C4-2B (cell line): ENCODE data around the gene PNRC1.
"Not testable (repeated sequence)": the region's sequence is repeated elsewhere in the genome, so short reads cannot be mapped to it uniquely, and the experiment has no call there.

Experiments
- H3K27ac ChIP-seq: fragments of 450-650 bp; 2 replicates; pipeline ENCODE4 v1.5.1; 2017
- ZFX ChIP-seq: fragments of 450-650 bp; IDR thresholded peaks from 2 replicates; pipeline ENCODE4 v1.6.1; 2017
- TF ChIP-seq, protein P1 (sequence below): fragments of 450-650 bp; conservative IDR thresholded peaks from 2 replicates; pipeline ENCODE4 v1.5.1; 2017; ENCODE audit warnings: mild to moderate bottlenecking

The PNRC1 gene

DNA sequence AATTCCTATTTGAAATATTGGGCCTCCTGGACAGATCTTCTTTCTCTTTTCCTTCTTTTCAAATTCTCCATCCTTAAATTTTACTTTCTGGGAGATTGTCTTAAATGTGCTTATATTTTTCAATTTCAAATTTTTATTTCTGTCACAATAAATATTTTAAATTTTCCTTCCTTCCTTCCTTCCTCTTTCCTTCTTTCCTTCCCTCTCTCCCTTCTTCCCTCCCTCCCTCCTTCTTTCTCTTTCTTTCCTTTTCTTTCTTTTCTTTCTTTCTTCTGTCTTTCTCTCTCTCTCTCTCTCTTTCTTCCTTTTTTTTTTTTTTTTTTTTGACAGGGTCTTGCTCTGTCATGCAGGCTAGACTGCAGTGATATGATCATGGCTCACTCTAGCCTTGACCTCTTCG lies 16.7 kb upstream of the PNRC1 start:
- TF ChIP-seq, protein P1, sequence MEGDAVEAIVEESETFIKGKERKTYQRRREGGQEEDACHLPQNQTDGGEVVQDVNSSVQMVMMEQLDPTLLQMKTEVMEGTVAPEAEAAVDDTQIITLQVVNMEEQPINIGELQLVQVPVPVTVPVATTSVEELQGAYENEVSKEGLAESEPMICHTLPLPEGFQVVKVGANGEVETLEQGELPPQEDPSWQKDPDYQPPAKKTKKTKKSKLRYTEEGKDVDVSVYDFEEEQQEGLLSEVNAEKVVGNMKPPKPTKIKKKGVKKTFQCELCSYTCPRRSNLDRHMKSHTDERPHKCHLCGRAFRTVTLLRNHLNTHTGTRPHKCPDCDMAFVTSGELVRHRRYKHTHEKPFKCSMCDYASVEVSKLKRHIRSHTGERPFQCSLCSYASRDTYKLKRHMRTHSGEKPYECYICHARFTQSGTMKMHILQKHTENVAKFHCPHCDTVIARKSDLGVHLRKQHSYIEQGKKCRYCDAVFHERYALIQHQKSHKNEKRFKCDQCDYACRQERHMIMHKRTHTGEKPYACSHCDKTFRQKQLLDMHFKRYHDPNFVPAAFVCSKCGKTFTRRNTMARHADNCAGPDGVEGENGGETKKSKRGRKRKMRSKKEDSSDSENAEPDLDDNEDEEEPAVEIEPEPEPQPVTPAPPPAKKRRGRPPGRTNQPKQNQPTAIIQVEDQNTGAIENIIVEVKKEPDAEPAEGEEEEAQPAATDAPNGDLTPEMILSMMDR: no peak
- no peak for TF ChIP-seq ZFX
- no peak overlapping the region for H3K27ac ChIP-seq

DNA sequence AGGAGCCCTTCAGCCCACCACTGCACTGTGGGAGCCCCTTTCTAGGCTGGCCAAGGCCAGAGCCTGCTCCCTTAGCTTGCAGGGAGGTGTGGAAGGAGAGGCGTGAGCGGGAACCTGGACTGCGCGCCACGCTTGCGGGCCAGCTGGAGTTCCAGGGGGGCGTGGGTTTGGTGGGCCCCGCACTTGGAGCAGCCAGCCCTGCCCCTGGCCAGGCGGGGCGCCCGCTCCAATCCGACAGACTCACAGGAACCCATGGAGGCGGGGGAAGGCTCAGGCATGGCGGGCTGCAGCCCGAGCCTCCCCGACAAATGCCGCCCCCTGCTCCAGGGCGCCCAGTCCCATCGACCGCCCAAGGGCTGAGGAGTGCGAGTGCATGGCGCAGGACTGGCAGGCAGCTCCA lies 15.6 kb upstream of the PNRC1 start:
- H3K27ac ChIP-seq: not testable (repeated sequence)

DNA sequence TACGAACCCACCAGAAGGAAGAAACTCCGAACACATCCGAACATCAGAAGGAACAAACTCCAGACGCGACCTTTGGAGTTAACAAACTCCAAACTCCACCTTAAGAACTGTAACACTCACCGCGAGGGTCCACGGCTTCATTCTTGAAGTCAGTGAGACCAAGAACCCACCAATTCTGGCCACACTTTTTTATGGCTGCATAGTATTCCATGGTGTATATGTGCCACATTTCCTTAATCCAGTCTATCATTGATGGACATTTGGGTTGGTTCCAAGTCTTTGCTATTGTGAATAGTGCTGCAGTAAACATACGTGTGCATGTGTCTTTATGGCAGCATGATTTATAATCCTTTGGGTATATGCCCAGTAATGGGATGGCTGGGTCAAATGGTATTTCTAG lies 14.4 kb upstream of the PNRC1 start:
- H3K27ac ChIP-seq: not testable (repeated sequence)

DNA sequence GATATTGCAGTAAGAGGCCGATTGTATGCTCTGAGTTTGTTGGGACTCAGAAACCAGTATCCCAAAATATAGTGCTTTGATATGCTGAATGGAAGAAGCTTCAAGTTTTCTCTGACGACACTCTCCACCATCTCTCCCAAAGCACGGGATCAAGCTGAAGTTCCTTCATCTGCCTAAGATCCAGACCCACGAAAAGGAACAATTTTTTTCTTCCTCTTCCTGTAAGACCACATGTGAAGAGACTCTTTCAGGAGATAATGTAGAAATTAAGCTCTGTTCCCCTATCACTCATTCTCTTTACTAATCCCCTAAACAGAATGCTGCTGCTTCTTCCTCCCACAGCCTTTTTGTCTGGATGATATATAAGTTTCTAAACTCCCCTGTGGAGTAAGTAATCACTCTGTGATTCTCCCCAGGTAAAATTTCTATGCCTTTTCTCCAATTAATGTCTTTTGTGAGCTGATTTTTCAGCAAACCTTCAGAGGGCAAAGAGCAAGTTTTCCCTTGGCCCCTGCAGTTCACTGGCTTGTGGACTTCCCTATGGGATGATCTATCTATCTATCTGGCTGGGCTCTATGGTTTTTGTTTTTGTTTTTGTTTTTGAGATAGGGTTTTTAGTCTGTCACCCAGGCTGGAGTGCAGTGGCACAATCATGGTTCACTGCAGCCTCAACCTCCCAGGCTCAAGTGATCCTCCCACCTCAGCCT lies 13.5 kb upstream of the PNRC1 start:
- no peak overlapping the region for H3K27ac ChIP-seq
- no peak for TF ChIP-seq ZFX
- TF ChIP-seq, protein P1: no peak

DNA sequence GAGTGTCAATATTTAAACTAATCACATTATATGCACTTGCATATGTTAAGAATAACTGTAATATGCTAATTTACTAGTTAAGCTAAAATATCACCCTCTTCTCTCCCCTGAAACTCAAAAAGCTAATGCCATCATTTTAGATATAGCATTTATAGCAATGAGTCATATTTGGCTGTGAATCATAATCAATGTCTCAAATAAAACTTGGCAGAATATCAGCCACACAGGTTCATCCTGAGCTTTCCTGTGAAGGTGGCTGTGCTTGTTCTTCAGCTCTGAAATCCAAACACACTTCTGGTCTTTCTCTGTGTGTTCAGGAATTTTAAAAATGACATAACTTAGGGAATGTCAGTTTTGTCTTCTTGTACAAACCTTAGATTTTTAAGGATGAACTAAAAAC lies 12.8 kb upstream of the PNRC1 start:
- TF ChIP-seq, protein P1: no peak
- no peak for TF ChIP-seq ZFX
- no peak overlapping the region for H3K27ac ChIP-seq

DNA sequence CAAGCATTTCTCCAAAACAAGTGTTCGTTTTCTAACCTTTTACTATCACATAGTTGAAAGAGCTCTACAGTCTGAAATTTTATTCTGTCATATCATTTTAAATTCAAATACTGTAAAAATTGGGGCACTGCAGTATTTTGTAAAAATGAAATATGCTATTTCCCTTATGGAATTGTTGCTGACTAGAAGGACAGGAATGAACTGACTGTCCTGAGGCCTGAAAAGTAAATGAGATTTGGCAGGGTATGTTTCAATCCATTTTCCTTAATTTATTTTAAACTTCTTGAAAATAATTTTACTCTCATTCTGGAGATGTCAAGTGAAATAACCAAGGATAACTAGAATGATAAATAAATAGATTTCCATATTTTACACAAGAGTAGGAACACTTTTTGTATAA lies 11.9 kb upstream of the PNRC1 start:
- no peak overlapping the region for H3K27ac ChIP-seq
- TF ChIP-seq, protein P1: no peak
- TF ChIP-seq ZFX: no peak

DNA sequence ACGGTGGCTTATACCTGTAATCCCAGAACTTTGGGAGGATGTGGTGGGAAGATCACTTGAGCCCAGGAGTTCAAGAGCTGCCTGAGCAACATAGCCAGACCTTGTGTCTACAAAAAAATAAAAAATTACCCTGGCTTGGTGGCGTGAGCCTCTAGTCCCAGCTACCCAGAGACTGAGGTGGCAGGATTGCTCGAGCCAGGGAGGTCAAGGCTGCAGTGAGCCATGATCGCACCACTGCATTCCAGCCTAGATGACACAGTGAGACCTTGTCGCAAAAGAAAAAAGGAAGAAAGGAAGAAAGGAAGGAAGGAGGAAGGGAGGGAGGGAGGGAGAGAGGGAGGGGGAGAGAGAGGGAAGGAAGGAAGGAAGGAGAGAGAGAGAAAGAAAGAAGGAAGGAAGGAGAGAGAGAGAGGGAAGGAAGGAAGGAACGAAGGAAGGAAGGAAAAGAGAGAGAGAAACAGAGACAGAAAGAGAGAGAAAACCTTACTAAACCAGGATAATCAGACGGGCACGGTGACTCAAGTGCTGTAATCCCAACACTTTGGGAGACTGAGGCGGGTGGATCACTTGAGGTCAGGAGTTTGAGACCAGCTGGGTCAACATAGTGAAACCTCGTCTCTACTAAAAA lies 10.9 kb upstream of the PNRC1 start:
- H3K27ac ChIP-seq: no peak overlapping the region
- TF ChIP-seq ZFX: no peak
- TF ChIP-seq, protein P1: no peak

DNA sequence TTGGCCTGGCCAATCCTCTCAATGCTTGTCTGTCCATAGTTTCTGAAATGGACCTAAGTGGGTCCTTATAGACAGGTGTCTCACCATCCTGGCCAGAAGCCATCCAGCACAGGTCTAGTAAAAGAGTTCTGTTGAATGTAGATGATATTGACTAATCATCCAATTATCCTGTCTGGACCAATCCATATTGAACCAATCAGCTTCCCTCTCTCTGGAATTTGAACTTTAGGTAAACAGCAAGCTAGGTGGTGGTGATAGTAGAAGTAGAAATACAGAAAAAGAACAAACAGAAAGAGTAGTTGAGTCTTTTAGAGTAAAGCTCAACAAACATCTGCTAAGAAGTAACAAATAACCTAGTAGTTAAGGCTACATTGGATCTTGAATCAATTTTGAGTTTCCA lies 9.5 kb upstream of the PNRC1 start:
- H3K27ac ChIP-seq: no peak overlapping the region
- TF ChIP-seq, protein P1: no peak
- TF ChIP-seq ZFX: no peak
